Uterus (tissue), 4 donors: ENCODE measurements around the gene ATP13A3. TPM values are rescaled to one million over a fixed set of nuclear protein-coding genes. Genes with fewer than 3 reads are reported as not detected.
A peak's percentile ranks its signal among the peaks of the same experiment; 100 is the strongest.

Experiments used
- DNase-seq, 2 donors: peaks; one replicate each; pipeline ENCODE4 v3.0.0-alpha.2; 2019 to 2020
- H3K27ac ChIP-seq, 2 donors: fragments of 200-600 bp; sonication (generic); 1 replicate in 1 of 2; 2 replicates in 1 of 2; pipeline ENCODE4 v1.5.1; 2016 to 2018
- H3K27me3 ChIP-seq, 2 donors: fragments of 200-600 bp; sonication (generic); one replicate each; pipeline ENCODE4 v1.5.1; 2018 to 2019; ENCODE audit warnings: control low read depth in 1 of 2
- H3K36me3 ChIP-seq, 2 donors: fragments of 200-600 bp; sonication (generic); one replicate each; pipeline ENCODE4 v1.5.1; 2019; ENCODE audit warnings: control low read depth in 1 of 2
- H3K4me1 ChIP-seq, 2 donors: fragments of 200-600 bp; sonication (generic); one replicate each; pipeline ENCODE4 v1.5.1; 2018 to 2019; ENCODE audit warnings: control low read depth in 1 of 2
- H3K4me3 ChIP-seq, 2 donors: fragments of 200-600 bp; sonication (generic); 1 replicate in 1 of 2; 2 replicates in 1 of 2; pipeline ENCODE4 v1.5.1; 2018 to 2019; ENCODE audit warnings: mild to moderate bottlenecking in 1 of 2
- H3K9me3 ChIP-seq, 2 donors: fragments of 200-600 bp; sonication (generic); one replicate each; pipeline ENCODE4 v1.5.1; 2019; ENCODE audit warnings: control low read depth in 1 of 2
- CTCF ChIP-seq, 4 experiments: fragments of 200-600 bp in 2 of 4; fragments of 450-650 bp in 2 of 4; sonication (generic) in 2 of 4; IDR thresholded peaks; one replicate each; pipeline ENCODE4 v1.5.1; 2016 to 2019; ENCODE audit warnings: antibody characterized with exemption in 4 of 4, mild to moderate bottlenecking in 2 of 4, moderate library complexity in 1 of 4
- POLR2A ChIP-seq, 2 donors: fragments of 450-650 bp; IDR thresholded peaks; one replicate each; pipeline ENCODE4 v1.6.1; 2016; ENCODE audit warnings: antibody characterized with exemption in 2 of 2, mild to moderate bottlenecking in 1 of 2, moderate library complexity in 1 of 2
- intact Hi-C: fragments of 100-400 bp; cut with DNase I; formaldehyde crosslinking; loops from one replicate; pipeline ENCODE4 v1.15.1; 2023; ENCODE audit warnings: low total_unique reads
- total RNA-seq, 4 donors: library from RNA; depleted of rRNA in 3 of 4; stranded (reverse); fragments of >200 nt in 3 of 4; gene quantifications; one replicate each; pipeline versions ENCODE4 v1.1.0 to v1.2.4, GENCODE V29; 2014 to 2023
- donor health status: DM: yes; HTN: yes; CAD: no.

The ATP13A3 gene
- total RNA-seq, 4 donors from 2014 or later = 43.3 to 148 (median 82.9) TPM

DNA sequence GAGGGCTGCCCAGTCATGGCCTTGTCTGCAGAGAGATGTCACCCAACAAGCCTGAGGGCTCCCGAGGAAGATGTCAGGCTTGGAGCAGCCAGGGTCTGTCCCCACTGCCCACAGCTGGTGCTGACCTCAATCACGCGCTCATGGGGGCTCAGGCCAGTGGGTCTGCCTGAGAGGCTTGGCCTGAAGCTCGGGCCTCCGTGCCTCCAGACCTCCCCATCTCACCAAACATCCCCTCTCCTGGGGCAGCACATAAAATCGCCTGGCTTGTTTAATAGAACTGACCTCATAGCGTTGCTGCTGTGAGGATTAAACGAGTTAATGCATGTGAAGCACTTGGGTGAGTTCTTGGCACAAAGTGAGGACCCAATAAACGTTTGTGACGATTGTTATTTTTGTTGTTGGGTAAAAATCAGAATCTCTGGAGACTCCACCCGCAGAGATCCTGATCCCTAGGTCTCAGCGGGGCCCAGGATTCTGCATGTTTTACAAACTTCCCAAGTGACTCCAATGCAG lies 120.8 kb downstream of the ATP13A3 start:
- H3K9me3 ChIP-seq = no peaks in the 10 kb centered on the region
- intact Hi-C loops = no loop called here
- TF ChIP-seq POLR2A (IDR thresholded peaks at IDR 0.05) = no peak
- TF ChIP-seq CTCF (IDR thresholded peaks at IDR 0.05) = no peak
- H3K36me3 ChIP-seq = no peaks in the 10 kb centered on the region
- peaks cover 0 to 7% of the 10 kb centered on the region in 2 donors for H3K4me1 ChIP-seq
- H3K27ac ChIP-seq = no peak overlapping the region
- H3K27me3 ChIP-seq = no peaks in the 10 kb centered on the region
- DNase-seq = no peak
- no peak overlapping the region for H3K4me3 ChIP-seq

DNA sequence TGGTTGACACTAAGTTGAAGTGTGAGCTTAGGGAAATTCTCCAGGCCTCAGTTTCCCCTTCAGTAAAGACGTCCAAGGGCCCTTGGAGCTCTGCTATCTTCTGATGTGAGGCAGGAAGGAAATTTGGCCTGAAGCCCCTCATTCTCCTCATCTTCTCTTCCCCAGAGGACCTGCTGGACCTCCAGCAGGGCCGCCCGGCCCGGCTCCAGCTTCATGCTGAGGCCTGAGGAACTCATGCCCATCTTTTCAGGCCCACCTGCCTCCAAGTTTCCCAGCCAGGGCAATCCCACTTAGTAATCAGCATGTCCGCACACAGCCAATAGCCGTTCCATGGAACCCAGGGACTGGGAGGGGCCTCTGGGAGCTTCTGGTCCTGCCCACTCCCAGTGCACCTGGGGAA lies 121.3 kb downstream of the ATP13A3 start:
- no peaks in the 10 kb centered on the region for H3K27me3 ChIP-seq
- no peak for TF ChIP-seq CTCF (IDR thresholded peaks at IDR 0.05)
- no peak for TF ChIP-seq POLR2A (IDR thresholded peaks at IDR 0.05)
- peaks cover 0 to 7% of the 10 kb centered on the region in 2 donors for H3K4me1 ChIP-seq
- no peak for DNase-seq
- H3K27ac ChIP-seq = no peak overlapping the region
- H3K36me3 ChIP-seq = no peaks in the 10 kb centered on the region
- intact Hi-C loops = no loop called here
- H3K4me3 ChIP-seq = no peak overlapping the region
- no peaks in the 10 kb centered on the region for H3K9me3 ChIP-seq

DNA sequence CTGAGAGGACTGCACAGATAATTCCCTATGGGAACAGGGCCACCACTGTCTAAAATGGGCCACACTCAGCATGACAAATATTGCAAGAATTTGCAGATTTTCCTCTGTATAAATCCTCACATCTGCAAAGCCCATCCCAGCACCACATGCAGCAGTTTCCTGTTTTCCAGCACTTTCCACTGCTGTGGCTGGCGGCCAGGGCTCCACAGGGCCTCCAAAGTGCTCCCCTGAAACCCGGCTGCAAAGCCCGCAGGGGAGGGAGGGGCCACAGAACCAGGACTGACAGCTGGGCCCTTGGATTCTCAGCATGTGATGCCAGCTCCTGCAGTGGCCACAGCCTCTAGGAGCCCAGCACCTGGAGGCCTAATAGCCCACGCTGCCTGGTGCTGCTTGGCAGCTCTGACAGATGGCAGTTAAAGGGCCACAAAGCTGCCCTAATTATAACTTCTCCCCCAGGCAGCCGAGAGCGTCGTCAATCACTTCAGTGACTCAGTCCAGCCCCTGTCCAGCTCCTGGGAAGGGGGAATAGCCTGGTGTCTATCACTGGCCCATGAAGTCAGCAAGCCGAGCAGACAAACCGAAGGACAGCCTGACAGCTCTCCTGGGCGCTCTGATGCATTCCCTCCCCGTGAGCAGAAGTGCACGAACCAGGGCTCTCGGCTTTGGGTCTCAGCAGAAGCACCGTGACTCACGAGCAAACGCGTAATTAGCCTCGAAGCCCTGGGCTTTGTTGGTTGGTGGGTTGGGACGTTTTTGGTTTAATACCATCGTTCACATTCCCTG lies 122.0 kb downstream of the ATP13A3 start:
- peak in 1 of 2 donors; percentile 21 for DNase-seq
- Histone ChIP-seq H3K9me3 (no peaks in the 10 kb centered on the region), H3K4me3 (no peak overlapping the region), H3K4me1 (peaks cover 0 to 7% of the 10 kb centered on the region in 2 donors), H3K27ac (no peak overlapping the region), H3K36me3 (no peaks in the 10 kb centered on the region), H3K27me3 (no peaks in the 10 kb centered on the region)
- TF ChIP-seq POLR2A (IDR thresholded peaks at IDR 0.05) (no peak), CTCF (IDR thresholded peaks at IDR 0.05) (no peak)
- intact Hi-C loops = no loop called here

DNA sequence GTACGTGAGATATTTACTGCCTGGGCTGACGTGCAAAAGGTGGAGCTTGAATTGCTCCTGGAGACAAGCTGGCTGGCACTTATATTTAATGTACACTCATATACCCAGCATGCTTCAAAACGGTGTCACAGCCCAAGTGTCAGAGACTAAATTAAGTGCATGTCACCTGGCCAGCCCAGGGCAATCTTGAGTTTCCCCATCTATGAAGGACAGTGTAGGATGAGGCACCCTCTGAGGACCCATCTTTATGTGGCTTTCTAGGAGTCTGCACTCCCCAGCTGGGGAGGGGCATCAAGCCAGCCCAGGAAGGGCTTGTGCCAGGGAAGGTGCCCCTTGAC lies 122.5 kb downstream of the ATP13A3 start:
- Histone ChIP-seq H3K4me1 (peaks cover 0 to 7% of the 10 kb centered on the region in 2 donors), H3K36me3 (no peaks in the 10 kb centered on the region), H3K4me3 (no peak overlapping the region), H3K27me3 (no peaks in the 10 kb centered on the region), H3K9me3 (no peaks in the 10 kb centered on the region), H3K27ac (no peak overlapping the region)
- DNase-seq = no peak
- TF ChIP-seq POLR2A (IDR thresholded peaks at IDR 0.05) = no peak
- TF ChIP-seq CTCF (IDR thresholded peaks at IDR 0.05) = no peak
- intact Hi-C loops = no loop called here

GRCh38 chr3:194360568-194360967 lies 126.2 kb downstream of the ATP13A3 start:
- H3K36me3 ChIP-seq = no peaks in the 10 kb centered on the region
- H3K27me3 ChIP-seq = no peaks in the 10 kb centered on the region
- H3K4me3 ChIP-seq = no peak overlapping the region
- H3K9me3 ChIP-seq = no peaks in the 10 kb centered on the region
- DNase-seq = no peak
- no peak for TF ChIP-seq POLR2A (IDR thresholded peaks at IDR 0.05)
- TF ChIP-seq CTCF (IDR thresholded peaks at IDR 0.05) = no peak
- H3K27ac ChIP-seq = no peak overlapping the region
- intact Hi-C loops = no loop called here
- peaks cover 0 to 7% of the 10 kb centered on the region in 2 donors for H3K4me1 ChIP-seq
